GM19397 (cell line): Measurements from ENCODE around the gene NDFIP1.

Source experiments
- ATAC-seq: cut with Tn5 transposase; IDR thresholded peaks from one replicate; pipeline ENCODE4 v1.9.1; 2021; ENCODE audit warnings: mild to moderate bottlenecking, moderate library complexity; ENCODE audit not compliant: unreplicated experiment

The NDFIP1 gene

GRCh38 chr5:142091012-142091411 is 17.6 kb upstream of the NDFIP1 start:
- ATAC-seq: no peak

DNA sequence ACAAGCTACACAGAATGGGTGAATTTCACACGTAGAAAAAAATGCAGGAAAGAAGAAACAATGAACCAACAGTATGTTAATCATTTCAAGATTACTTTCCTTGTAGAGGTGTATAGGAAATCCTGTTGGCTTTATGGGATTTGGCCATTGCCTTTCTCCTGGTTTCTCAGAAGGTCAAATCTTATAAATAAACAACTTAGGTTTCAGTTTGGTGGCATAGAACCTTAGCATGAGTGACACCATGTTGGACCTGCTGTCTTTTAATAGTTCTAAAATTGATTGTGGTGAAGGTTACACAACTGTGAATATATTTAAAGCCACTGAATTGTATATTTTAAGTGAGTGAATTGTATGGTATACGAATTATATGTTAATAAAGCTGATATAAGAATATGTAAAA is 16.7 kb upstream of the NDFIP1 start:
- no peak for ATAC-seq

DNA sequence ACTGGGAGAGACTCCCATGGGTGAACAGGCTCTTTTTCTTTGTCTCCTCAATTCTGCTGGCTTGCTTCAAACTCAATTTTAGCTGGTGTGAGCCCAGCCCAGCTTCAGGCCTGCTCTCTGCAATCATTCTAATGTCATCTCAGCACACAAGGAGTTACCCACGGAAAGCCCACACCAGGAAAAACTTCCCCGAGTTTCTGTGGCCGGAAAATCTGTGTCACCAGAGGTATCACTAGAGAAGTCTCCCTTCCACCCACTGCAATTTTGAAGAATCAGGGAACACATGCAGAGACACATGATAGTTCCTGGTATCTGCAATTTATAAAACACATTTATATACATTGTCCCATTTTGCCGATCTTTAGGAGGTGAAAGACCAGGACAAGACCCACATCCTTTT is 13.5 kb upstream of the NDFIP1 start:
- no peak for ATAC-seq

DNA sequence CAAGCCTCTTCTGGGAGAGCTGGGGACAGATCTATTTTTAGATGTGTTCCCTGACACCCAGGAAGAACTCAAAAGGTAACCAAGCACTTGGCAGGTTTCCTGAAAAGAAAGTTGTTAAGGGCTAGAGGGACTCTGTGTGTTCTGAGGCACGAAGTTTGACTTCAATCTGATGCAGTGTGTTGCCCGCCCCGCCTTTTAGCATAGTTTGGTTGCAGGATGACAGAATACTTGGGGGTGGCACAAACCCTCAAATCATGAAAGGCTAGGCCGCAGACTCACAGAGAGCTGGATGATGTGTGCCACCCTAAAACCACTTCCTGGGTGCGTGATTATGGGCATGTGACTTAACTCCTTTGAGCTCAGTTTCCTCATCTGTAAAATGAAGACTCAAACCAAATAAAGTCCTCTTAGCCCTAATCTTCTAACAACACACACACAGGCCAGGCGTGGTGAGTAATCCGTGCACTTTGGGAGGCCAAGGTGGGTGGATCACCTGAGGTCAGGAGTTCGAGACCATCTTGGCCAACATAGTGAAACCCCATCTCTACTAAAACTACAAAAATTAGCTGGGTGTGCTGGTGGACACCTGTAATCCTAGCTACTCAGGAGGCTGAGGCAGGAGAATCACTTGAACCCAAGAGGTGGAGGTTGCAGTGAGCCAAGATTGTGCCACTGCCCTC is 12.8 kb upstream of the NDFIP1 start:
- no peak for ATAC-seq

DNA sequence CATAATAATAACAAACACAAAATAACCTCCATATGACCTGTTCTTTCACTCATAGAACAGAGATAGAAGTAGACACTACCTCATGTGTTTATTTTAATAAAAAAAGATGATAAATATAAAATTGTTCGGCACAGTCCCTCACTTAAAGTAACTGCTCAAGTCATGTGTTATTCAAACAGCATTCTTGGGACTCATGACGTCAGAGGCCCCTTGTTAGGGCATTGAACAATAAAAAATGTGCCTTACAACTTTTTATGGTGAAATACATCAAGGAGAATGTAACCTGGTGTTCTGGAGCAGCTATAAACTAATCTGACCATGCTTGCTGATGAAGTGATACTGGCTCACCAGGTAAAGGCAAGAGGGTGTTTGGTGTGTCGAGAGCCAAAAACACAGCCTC is 12.2 kb upstream of the NDFIP1 start:
- ATAC-seq: no peak

DNA sequence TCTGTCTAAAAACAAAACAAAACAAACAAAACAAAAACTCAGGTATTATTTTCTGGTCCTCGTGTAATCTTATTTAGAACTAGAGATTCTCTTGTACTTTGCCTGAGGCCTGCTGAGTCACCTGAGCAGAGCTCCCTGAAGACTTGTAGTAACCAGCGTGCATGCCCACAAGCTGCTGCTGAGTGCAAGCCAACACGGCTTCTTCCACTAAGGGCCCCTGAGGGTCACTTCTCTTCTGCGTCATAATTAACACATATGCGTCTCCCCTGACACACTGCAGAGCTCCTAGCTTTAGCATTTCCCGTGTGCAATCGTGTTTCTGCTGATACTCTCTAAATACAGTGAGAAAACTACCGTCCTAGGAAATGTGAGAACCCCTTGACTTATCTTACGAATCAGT is 10.9 kb upstream of the NDFIP1 start:
- ATAC-seq: no peak

- ATAC-seq: no peak
These were observed 10.3 kb upstream of the NDFIP1 start for GRCh38 chr5:142098275-142098674.

GRCh38 chr5:142098931-142099330 is 9.6 kb upstream of the NDFIP1 start:
- ATAC-seq: no peak

DNA sequence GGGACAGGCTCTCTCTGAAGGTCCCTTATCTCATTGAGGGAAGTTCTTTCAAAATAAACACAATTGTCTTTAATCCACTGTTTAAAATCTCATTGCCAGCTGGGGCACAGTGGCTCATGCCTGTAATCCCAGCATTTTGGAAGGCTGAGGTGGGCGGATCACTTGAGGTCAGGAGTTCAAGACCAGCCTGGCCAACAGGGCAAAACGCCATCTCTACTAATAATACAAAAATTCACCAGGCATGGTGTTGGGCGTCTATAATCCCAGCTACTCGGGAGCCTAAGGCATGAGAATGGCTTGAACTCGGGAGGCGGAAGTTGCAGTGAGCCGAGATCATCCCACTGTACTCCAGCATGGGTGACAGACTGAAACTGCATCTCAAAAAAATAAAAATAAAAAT is 8.3 kb upstream of the NDFIP1 start:
- no peak for ATAC-seq

GRCh38 chr5:142102980-142103740 is 5.4 kb upstream of the NDFIP1 start:
- no peak for ATAC-seq

DNA sequence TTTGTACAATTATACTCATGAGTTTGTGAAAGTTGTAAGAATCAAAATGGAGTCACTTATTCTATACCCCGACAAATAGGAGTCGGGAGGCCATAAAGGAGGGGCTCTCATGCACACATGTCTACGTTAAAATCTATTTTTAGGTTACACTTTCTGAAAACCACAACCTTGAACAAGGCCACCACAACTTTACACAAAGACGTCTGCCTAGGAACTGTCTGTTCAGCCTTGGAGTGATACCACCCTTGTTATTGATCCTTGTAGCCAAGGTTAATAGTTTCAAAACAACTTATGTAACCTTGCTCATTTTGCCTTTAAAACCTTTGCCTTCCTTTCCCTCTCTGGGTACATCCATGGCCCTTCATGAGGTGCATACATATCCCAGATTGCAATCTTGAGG is 4.1 kb upstream of the NDFIP1 start:
- no peak for ATAC-seq

- no peak for ATAC-seq
These were observed 2.5 kb upstream of the NDFIP1 start for GRCh38 chr5:142106061-142106460.

GRCh38 chr5:142107036-142107735 is 1.4 kb upstream of the NDFIP1 start:
- no peak for ATAC-seq

DNA sequence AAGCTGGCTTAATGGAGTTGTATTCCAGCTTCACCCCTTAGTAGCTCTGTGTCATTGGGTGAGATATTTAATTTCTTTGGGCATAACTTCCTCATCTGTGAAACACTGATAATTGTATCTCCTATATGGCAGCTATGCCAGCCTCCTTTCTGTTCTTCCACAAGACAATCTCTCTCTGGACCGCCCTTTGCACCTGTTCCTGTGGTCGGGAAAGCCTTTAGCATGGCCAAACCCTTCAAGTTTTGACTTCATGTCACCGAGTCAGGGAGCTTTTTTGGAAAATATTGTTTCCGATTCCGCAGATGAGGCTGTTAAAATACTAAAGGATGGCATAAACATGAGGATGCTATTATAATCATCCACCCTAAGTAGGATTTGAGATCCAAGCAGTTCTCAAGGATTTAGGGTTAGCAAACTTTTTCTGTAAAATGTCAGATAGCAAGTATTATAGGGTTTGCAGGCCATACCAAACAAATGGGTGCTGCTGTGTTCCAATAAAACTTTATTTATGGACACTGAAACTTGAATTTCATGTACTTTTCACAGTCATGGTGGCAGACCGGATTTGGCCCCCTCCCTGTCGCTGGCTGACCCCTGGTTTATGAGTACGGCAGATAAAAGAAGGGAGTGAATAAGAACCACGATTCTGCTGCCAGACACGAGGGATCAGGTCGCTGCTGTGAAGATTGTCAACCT is 695 bp upstream of the NDFIP1 start:
- ATAC-seq: no peak

DNA sequence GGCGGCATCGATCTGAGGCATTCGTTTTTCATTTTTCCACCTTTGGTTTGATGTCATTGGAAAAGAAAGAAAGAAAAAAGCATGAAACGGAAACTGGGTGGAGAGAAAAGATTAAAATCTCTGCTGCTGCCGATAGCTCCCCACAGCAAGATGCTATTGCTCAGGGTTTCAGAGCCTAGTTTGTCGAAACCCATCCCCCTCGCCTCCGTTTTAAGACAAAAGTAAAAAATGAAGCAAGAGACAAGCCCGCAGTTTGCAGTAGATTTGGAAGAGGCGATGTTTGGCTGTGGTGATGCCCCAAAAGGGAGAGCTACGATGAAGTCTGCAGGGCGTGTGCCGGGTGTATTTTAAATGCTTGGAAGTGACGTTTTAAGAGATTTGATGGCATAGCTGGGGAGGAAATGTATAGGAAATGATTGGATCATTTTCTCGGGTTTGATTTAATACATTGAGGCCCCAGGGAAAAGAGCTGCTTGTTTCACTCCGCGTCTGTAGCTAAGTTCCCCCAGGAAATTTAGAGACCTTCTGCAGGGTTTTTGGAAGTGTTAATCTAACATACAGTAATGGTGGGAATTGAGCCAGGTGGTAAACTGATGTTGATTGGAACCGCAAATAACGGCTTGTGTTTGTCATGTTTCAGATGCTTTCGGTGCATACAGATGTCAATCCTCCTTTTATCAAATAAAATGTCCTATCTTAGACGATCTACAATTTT is 909 bp downstream of the NDFIP1 start:
- no peak for ATAC-seq

DNA sequence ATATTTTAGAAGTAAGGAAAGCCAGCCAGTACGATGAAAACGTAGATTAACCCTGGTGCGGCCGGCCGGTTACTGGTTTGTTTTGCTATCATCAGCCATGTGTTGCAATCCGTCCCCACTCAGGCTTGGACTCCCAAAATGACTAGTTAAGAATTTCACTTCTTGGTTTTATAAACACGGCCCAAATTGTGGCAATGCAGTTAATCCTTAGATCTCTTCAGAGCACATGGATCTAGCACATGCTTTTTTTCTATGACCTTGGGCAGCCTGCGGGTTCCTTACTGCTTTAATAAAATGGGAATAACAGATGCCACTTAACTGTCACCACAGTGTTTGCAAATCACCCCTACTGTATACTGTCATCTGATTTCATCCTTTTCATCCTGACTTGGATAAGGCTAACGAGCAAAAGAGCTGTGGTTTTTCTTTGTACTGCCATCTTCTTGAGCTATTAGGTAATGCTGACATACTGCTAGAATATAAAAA is 1.5 kb downstream of the NDFIP1 start:
- ATAC-seq: no peak

GRCh38 chr5:142110988-142111687 is 2.6 kb downstream of the NDFIP1 start:
- no peak for ATAC-seq

DNA sequence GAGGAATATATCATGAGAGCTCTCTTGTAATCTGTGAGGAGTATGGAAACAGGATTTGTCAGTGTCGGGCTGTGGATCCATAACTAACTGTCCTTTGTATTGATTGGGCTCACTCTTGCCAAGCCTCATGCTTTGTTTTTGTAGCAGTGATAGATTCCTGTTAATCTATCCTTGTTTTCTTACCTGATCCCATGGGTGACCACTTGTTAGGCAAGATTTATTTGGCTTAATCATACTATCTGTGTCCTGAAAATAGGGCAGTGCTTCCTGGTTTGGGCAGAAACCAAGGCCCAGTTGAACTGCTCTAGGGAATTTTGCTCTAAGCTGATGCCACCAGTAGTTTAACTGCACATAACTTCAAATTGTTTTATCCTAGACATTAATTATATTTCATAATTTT is 6.1 kb downstream of the NDFIP1 start:
- no peak for ATAC-seq

DNA sequence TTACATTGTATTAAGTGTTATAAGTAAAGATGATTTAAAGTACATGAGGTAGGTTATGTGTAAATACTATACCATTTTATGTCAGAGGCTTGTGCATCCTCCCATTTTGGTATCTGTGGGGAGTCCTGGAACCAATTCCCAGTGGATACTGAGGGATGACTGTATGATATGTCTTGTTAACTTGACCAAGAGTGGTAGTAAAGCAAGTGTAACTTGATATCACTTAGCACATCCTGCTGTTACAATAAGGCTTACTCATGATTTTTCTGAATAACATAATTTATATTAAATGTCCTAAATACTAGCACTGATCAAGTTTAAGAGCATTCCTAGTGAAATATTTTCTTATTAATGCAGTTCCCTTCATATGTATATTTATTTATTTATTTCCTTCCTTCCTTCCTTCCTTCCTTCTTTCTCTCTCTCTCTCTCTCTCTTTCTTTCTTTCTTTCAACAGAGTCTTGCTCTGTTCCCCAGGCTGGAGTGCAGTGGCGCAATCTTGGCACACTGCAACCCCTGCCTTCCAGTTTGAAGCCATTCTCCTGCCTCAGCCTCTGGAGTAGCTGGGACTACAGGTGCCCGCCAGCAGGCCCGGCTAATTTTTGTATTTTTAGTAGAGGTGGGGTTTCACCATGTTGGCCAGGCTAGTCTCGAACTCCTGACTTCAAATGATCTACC is 7.5 kb downstream of the NDFIP1 start:
- no peak for ATAC-seq
